SK-N-SH (cell line): ENCODE results near the gene ATP2B3. TPM values are rescaled to one million over a fixed set of nuclear protein-coding genes. Genes with fewer than 3 reads are reported as not detected.

Experiments used
- CTCF ChIA-PET: fragments of 300-600, 350-600 bp; formaldehyde crosslinking; extraction: SDS; loops from one replicate; lab custom pipeline; 2021; lab: Yijun Ruan, JAX
- POLR2A ChIA-PET: fragments of 350-600 bp; sonication (Branson Sonifier 250); formaldehyde crosslinking; extraction: SDS; loops from one replicate; lab custom pipeline; 2020; ENCODE audit warnings: antibody characterized with exemption, inconsistent platforms; lab: Yijun Ruan, JAX
- DNase-seq: peaks from one replicate; pipeline ENCODE4 v3.0.0; 2012
- H2AFZ ChIP-seq: fragments of 200-600 bp; sonication (generic); 2 replicates; pipeline ENCODE4 v1.8.1; 2016; ENCODE audit warnings: antibody characterized with exemption, mild to moderate bottlenecking, low read depth
- H3F3A ChIP-seq: fragments of 200-600 bp; sonication (generic); replicated peaks from 2 replicates; pipeline ENCODE3; 2016; ENCODE audit warnings: antibody characterized with exemption, mild to moderate bottlenecking; ENCODE audit not compliant: insufficient read depth
- H3K27ac ChIP-seq, 2 experiments: fragments of 200-500 bp in 1 of 2; fragments of 200-600 bp in 1 of 2; sonication (Bioruptor generic) in 1 of 2; sonication (generic), shearing (Covaris generic) in 1 of 2; 2 replicates each; pipeline versions ENCODE4 v1.5.1 to v1.6.1; 2014 to 2016; ENCODE audit warnings: low read depth in 2 of 2, inconsistent platforms in 1 of 2, low read length in 1 of 2, mild to moderate bottlenecking in 1 of 2, mixed read lengths in 1 of 2
- H3K27me3 ChIP-seq: fragments of 200-600 bp; sonication (generic), shearing (Covaris generic); 2 replicates; pipeline ENCODE4 v1.6.1; 2016; ENCODE audit warnings: mixed run types; ENCODE audit not compliant: insufficient read depth
- H3K36me3 ChIP-seq, 2 experiments: fragments of 200-500 bp in 1 of 2; fragments of 200-600 bp in 1 of 2; sonication (Bioruptor generic) in 1 of 2; sonication (generic) in 1 of 2; replicated peaks in 1 of 2; 2 replicates each; pipeline versions ENCODE3 to v1.5.1; 2014 to 2016; ENCODE audit warnings: low read length in 1 of 2, mild to moderate bottlenecking in 1 of 2; ENCODE audit not compliant: insufficient read depth in 2 of 2, control insufficient read depth in 1 of 2
- H3K4me1 ChIP-seq, 2 experiments: fragments of 200-500 bp in 1 of 2; fragments of 200-600 bp in 1 of 2; sonication (Bioruptor generic) in 1 of 2; sonication (generic), shearing (Covaris generic) in 1 of 2; 2 replicates each; pipeline versions ENCODE4 v1.5.1 to v1.6.1; 2014 to 2016; ENCODE audit warnings: low read depth in 1 of 2, low read length in 1 of 2, mixed run types in 1 of 2; ENCODE audit not compliant: insufficient read depth in 2 of 2, control insufficient read depth in 1 of 2
- H3K4me2 ChIP-seq: fragments of 200-600 bp; sonication (generic), shearing (Covaris generic); 2 replicates; pipeline ENCODE4 v1.6.1; 2017; ENCODE audit warnings: mixed run types
- H3K4me3 ChIP-seq, 2 experiments: fragments of 200-500 bp in 1 of 2; fragments of 200-600 bp in 1 of 2; sonication (Bioruptor generic) in 1 of 2; sonication (generic), shearing (Covaris generic) in 1 of 2; 2 replicates each; pipeline versions ENCODE4 v1.5.1 to v1.8.1; 2014 to 2016; ENCODE audit warnings: low read depth in 2 of 2, inconsistent platforms in 1 of 2, low read length in 1 of 2, mild to moderate bottlenecking in 1 of 2, mixed read lengths in 1 of 2, moderate library complexity in 1 of 2
- H3K79me2 ChIP-seq: fragments of 200-600 bp; sonication (generic); 2 replicates; pipeline ENCODE4 v1.8.1; 2017; ENCODE audit warnings: mild to moderate bottlenecking; ENCODE audit not compliant: insufficient read depth
- H3K9ac ChIP-seq: fragments of 200-600 bp; sonication (generic); 2 replicates; pipeline ENCODE4 v1.6.1; 2017; ENCODE audit warnings: mixed run types
- H3K9me2 ChIP-seq: fragments of 200-600 bp; sonication (generic); 2 replicates; pipeline ENCODE4 v1.6.1; 2017; ENCODE audit warnings: mixed run types
- H3K9me3 ChIP-seq: fragments of 200-600 bp; sonication (generic); 2 replicates; pipeline ENCODE4 v1.6.1; 2017; ENCODE audit warnings: mixed run types, mild to moderate bottlenecking, moderate library complexity
- H4K20me1 ChIP-seq: fragments of 200-600 bp; sonication (generic); 2 replicates; pipeline ENCODE4 v1.6.1; 2017; ENCODE audit warnings: mild to moderate bottlenecking, mixed run types; ENCODE audit not compliant: insufficient read depth
- EZH2phosphoT487 ChIP-seq: fragments of 200-600 bp; sonication (generic); IDR thresholded peaks from 2 replicates; pipeline ENCODE4 v1.6.1; 2017; ENCODE audit warnings: low read depth, mixed run types, mild to moderate bottlenecking, antibody characterized with exemption, moderate library complexity, borderline replicate concordance
- FOXM1 ChIP-seq: IDR thresholded peaks from 2 replicates; pipeline ENCODE4 v1.4.0; 2012; ENCODE audit warnings: low read depth, mild to moderate bottlenecking
- MEF2A ChIP-seq: IDR thresholded peaks from 2 replicates; pipeline ENCODE4 v1.4.0; 2012; ENCODE audit warnings: low read depth, borderline replicate concordance
- NFIC ChIP-seq: IDR thresholded peaks from 2 replicates; pipeline ENCODE4 v1.4.0; 2012; ENCODE audit warnings: borderline replicate concordance
- RFX5 ChIP-seq: IDR thresholded peaks from 2 replicates; pipeline ENCODE4 v1.6.1; 2012; ENCODE audit warnings: mild to moderate bottlenecking, improper control_type of control experiment, low read length
- SIN3A ChIP-seq: IDR thresholded peaks from 2 replicates; pipeline ENCODE4 v1.6.1; 2012; ENCODE audit warnings: low read depth, mild to moderate bottlenecking, low read length, moderate library complexity, borderline replicate concordance
- SMC3 ChIP-seq: IDR thresholded peaks from 2 replicates; pipeline ENCODE4 v1.6.1; 2012; ENCODE audit warnings: low read depth, low read length, improper control_type of control experiment
- TAF1 ChIP-seq: IDR thresholded peaks from 2 replicates; pipeline ENCODE4 v1.6.1; 2012; ENCODE audit warnings: low read depth, mild to moderate bottlenecking, low read length, moderate library complexity, borderline replicate concordance
- TCF12 ChIP-seq: IDR thresholded peaks from 2 replicates; pipeline ENCODE4 v1.4.0; 2012
- TEAD4 ChIP-seq: IDR thresholded peaks from 2 replicates; pipeline ENCODE4 v1.4.0; 2012; ENCODE audit warnings: mild to moderate bottlenecking, borderline replicate concordance; ENCODE audit not compliant: insufficient read depth
- YY1 ChIP-seq: IDR thresholded peaks from 2 replicates; pipeline ENCODE4 v1.4.0; 2012; ENCODE audit warnings: low read depth, mild to moderate bottlenecking
- WGBS: methylation state at CpG from one replicate; pipeline ENCODE4 v1.1.6; 2017; ENCODE audit warnings: low lambda C conversion rate; 5-methylcytosine and 5-hydroxymethylcytosine counted together
- polyA plus RNA-seq, 3 experiments: library from polyadenylated mRNA; depleted of rRNA; stranded (reverse); fragments of >200 nt; gene quantifications; 2 replicates each; pipeline ENCODE4 v1.2.3, GENCODE V29; 2012
- TF ChIP-seq, protein P1 (sequence below): fragments of 200-600 bp; sonication (generic); IDR thresholded peaks from 2 replicates; pipeline ENCODE4 v1.6.1; 2017; ENCODE audit warnings: antibody characterized with exemption, mild to moderate bottlenecking, moderate library complexity
- TF ChIP-seq, protein P2 (sequence below): IDR thresholded peaks from 2 replicates; pipeline ENCODE4 v1.4.0; 2012; ENCODE audit warnings: low read depth

ATP2B3 gene
- polyA plus RNA-seq, 1 of the 3 experiments (the other 2 are of a cell fraction) = 0.16 TPM

DNA sequence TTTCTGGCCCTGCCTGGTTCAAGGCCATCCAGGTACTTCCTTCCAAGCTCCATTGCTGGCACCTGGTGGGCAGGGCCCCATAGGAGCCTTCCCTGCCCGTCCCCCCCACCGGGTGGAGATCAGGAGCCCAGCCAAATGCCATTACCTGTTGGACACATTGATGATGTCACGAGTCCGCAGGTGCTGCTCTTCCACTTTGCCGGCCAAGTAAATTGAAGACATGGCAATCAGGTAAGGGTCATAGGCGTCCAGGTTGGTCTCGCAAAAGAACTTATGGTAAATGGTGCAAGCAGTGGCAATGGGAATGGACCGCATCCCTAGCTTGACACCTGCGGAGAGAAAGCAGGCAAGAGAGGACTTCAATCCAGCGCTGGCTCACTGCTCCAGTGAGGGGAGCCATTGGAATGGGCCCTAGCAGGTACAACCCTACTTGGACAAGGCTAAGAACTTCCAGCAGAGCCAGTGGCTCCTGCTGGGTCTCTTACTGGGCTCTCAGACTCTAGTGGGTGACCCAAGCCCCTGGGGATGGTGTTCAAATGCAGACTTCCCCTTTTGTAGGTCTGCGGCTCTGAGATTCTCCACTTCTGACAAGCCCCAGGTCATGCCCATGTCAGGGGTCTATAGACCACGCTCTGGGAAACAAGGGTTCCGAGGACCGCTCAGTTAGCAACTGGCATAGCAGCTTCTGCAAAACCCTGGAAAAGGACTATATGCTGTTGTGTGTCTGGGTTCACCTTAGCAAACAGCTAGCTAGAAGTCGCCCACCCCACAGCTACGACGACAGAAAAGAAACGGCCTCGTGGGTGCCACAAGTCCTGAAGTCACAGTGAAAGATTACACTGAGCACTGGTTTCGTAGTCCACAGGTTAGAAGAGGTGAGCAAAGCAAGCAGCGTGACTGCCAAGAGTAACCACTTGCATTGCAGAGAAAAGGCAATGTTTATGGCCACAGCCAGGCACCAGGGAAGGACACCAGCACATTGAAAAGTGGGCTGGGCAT lies 78.7 kb downstream of the ATP2B3 start:
- H3K79me2 ChIP-seq = peaks cover 29% of the 10 kb centered on the region; the same call in 1 of the 2 replicates
- TF ChIP-seq NFIC = no peak
- TF ChIP-seq EZH2phosphoT487 = no peak
- TF ChIP-seq MEF2A = no peak
- TF ChIP-seq SMC3 = no peak
- TF ChIP-seq RFX5 = no peak
- TF ChIP-seq, protein P1, sequence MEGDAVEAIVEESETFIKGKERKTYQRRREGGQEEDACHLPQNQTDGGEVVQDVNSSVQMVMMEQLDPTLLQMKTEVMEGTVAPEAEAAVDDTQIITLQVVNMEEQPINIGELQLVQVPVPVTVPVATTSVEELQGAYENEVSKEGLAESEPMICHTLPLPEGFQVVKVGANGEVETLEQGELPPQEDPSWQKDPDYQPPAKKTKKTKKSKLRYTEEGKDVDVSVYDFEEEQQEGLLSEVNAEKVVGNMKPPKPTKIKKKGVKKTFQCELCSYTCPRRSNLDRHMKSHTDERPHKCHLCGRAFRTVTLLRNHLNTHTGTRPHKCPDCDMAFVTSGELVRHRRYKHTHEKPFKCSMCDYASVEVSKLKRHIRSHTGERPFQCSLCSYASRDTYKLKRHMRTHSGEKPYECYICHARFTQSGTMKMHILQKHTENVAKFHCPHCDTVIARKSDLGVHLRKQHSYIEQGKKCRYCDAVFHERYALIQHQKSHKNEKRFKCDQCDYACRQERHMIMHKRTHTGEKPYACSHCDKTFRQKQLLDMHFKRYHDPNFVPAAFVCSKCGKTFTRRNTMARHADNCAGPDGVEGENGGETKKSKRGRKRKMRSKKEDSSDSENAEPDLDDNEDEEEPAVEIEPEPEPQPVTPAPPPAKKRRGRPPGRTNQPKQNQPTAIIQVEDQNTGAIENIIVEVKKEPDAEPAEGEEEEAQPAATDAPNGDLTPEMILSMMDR = no peak
- TF ChIP-seq TAF1 = no peak
- TF ChIP-seq SIN3A = no peak
- TF ChIP-seq, protein P2, sequence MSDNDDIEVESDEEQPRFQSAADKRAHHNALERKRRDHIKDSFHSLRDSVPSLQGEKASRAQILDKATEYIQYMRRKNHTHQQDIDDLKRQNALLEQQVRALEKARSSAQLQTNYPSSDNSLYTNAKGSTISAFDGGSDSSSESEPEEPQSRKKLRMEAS = no peak
- TF ChIP-seq YY1 = no peak
- TF ChIP-seq TCF12 = no peak
- no peak for TF ChIP-seq TEAD4
- no peak for TF ChIP-seq FOXM1
- TF ChIP-seq, all 33 proteins: peak for 0
- Histone ChIP-seq H4K20me1 (peaks cover 22% of the 10 kb centered on the region; the same call in 1 of the 2 replicates), H2AFZ (no peak overlapping the region), H3K9ac (no peak overlapping the region), H3K4me3 (no peak overlapping the region), H3K4me2 (no peak overlapping the region), H3K9me2 (no peaks in the 10 kb centered on the region), H3F3A (no peaks in the 10 kb centered on the region), H3K27ac (no peak overlapping the region), H3K9me3 (no peaks in the 10 kb centered on the region), H3K36me3 (peaks cover 0 to 4% of the 10 kb centered on the region in 2 experiments), H3K27me3 (peaks cover 33% of the 10 kb centered on the region), H3K4me1 (peaks cover 0 to 31% of the 10 kb centered on the region in 2 experiments; a peak in 1 of 4 replicates)
- POLR2A ChIA-PET = no interaction called here
- DNase-seq = no peak
- CTCF ChIA-PET = interaction anchor here (0.6 to 1.6 kb wide), 4 partner anchors 14 to 72 kb away, joined by 3 to 6 read pairs (median 4); no protein-coding TSS in a partner anchor
- 87% methylated on average over 13 of the region's 21 CpGs for WGBS
